NAMALWA (cell line): ENCODE data around the gene LDLRAD4.

Experiments
- DNase-seq: peaks from one replicate; pipeline ENCODE4 v3.0.0-alpha.2; 2015; ENCODE audit warnings: low spot score

LDLRAD4 gene

GRCh38 chr18:13517369-13517768 lies 298.8 kb downstream of the LDLRAD4 start:
- DNase-seq, result no peak

GRCh38 chr18:13518382-13518781 lies 299.8 kb downstream of the LDLRAD4 start:
- DNase-seq, result no peak

GRCh38 chr18:13520306-13520705 lies 301.7 kb downstream of the LDLRAD4 start:
- DNase-seq, result no peak

- no peak for DNase-seq
Measured at GRCh38 chr18:13520741-13521140, 302.2 kb downstream of the LDLRAD4 start.

GRCh38 chr18:13521418-13521817 lies 302.9 kb downstream of the LDLRAD4 start:
- no peak for DNase-seq

GRCh38 chr18:13522256-13522655 lies 303.7 kb downstream of the LDLRAD4 start:
- DNase-seq, result no peak

- no peak for DNase-seq
Measured at GRCh38 chr18:13522861-13523660, 304.5 kb downstream of the LDLRAD4 start.

- no peak for DNase-seq
Measured at GRCh38 chr18:13524054-13524453, 305.5 kb downstream of the LDLRAD4 start.

- no peak for DNase-seq
Measured at GRCh38 chr18:13524811-13525210, 306.3 kb downstream of the LDLRAD4 start.

GRCh38 chr18:13525381-13526029 lies 306.9 kb downstream of the LDLRAD4 start:
- DNase-seq, result no peak

GRCh38 chr18:13526519-13526918 lies 308.0 kb downstream of the LDLRAD4 start:
- no peak for DNase-seq

GRCh38 chr18:13527256-13527655 lies 308.7 kb downstream of the LDLRAD4 start:
- no peak for DNase-seq

- no peak for DNase-seq
Measured at GRCh38 chr18:13527730-13528129, 309.2 kb downstream of the LDLRAD4 start.

GRCh38 chr18:13528739-13529392 lies 310.3 kb downstream of the LDLRAD4 start:
- no peak for DNase-seq

GRCh38 chr18:13530033-13530878 lies 311.7 kb downstream of the LDLRAD4 start:
- DNase-seq, result no peak

- peak; percentile 18 for DNase-seq
Measured at GRCh38 chr18:13530879-13531387, 312.4 kb downstream of the LDLRAD4 start.

- DNase-seq, result no peak
Measured at GRCh38 chr18:13531681-13532325, 313.2 kb downstream of the LDLRAD4 start.

GRCh38 chr18:13532406-13533075 lies 314.0 kb downstream of the LDLRAD4 start:
- no peak for DNase-seq

- no peak for DNase-seq
Measured at GRCh38 chr18:13534631-13535030, 316.1 kb downstream of the LDLRAD4 start.

- DNase-seq, result no peak
Measured at GRCh38 chr18:13536578-13536977, 318.0 kb downstream of the LDLRAD4 start.
